Stimulated activated CD8-positive, alpha-beta memory T cell treated with anti-CD3 and anti-CD28 coated beads, Interleukin-7, amount 100 ng/mL, for 4 hours (primary cell): Measurements from ENCODE around the gene RGS4.

ENCODE experiments used
- DNase-seq, 2 donors: peaks; one replicate each; pipeline ENCODE4 v3.0.0-alpha.2; 2020; ENCODE audit warnings: low read depth in 2 of 2

The RGS4 gene

DNA sequence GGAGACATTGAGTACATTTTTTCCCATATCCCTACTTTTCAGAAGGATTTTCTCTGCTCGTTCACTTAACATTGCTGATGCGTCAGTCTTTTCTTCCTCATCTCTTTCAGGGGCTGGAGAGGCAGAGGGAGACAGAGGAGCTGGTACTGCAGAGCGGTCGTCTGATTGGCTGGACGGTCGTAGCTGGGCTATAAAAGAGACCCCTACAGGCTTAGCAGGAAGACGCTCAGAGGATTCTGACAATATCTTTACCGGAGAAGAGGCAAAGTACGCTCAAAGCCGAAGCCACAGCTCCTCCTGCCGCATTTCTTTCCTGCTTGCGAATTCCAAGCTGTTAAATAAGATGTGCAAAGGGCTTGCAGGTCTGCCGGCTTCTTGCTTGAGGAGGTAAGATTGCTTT, at the start of gene RGS4:
TSS of gene RGS4 (plus strand) at position 220 of the 400 bp plus-strand sequence. CDS start at position 344, 124 bp downstream.
- no peak for DNase-seq

GRCh38 chr1:163022129-163022528, 47.0 kb upstream of the RGS4 start:
- no peak for DNase-seq

- DNase-seq: no peak
Measured at GRCh38 chr1:163027610-163028009, 41.6 kb upstream of the RGS4 start.

- no peak for DNase-seq
Measured at GRCh38 chr1:163029901-163030300, 39.3 kb upstream of the RGS4 start.

GRCh38 chr1:163035446-163036249, 33.5 kb upstream of the RGS4 start:
- no peak for DNase-seq

GRCh38 chr1:163036671-163037070, 32.5 kb upstream of the RGS4 start:
- DNase-seq: no peak

DNA sequence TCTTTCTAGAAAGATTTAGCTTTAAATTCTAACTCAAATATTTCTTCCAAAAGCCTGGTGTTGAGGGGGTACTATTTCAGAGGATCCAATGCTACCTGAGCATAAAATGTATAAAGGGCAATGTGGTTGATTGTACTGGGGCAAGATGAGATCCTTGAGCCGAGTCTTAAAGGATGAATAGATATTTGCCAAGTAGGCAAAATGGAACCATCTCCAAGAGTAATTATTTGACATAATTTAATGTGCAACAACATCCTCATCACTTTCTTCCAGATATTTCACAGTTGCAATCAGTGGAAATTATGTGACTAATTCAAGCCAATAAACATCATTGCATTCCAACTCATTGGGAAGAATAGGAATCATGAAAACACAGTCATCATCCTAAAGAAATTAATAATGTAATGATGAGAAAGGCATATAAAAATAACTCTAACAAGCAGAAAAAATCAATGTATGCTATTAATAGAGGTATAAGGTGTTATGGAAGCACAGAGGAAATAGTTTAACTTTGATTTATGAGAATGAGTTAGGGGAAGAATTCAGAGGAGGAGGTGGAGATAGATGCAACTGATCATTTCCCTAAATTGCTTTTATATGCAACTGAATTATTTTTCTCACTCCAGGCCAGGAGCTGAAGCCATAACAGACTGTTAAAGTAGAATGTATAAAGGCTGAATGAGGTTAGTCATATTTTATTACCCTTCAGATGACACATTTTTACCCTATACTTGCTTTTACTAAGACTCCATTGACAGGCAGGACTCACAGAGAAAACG, 30.0 kb upstream of the RGS4 start:
- DNase-seq: no peak

- no peak for DNase-seq
Measured at GRCh38 chr1:163039707-163040093, 29.5 kb upstream of the RGS4 start.

- DNase-seq: no peak
Measured at GRCh38 chr1:163046071-163046470, 23.1 kb upstream of the RGS4 start.

DNA sequence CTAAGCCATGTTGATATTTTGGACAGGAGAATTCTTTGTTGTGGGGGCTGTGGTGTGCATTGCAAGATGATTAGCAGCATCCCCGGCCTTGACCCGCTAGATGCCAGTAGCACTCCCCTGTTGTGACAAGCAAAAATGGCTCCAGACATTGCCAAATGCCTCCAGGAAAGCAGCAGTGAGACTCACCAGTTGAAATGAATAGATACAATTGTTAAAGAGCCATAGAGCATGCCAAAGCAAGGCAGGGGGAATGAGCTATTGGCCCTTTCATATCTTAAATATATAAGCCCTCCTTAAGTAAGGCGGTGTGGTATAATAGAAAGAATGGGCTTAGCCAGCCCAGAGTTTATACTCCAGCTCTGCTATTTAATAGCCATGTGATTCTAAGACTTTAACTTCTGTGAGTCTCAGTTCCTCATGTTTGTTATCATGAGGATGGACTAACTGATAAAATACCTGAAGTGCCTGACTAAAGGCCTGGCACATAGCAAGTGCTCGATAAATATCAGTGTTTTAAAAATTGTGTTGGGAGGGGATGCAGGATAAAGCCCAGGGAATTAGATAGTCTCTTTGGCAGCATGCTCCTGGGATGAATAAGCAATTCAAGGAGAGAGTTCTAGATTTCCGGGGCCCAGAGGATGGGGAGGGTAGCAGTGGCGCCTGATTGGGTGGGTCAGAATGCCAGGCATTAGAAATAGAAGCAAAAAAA, 21.1 kb upstream of the RGS4 start:
- no peak for DNase-seq

- DNase-seq: no peak
Measured at GRCh38 chr1:163048869-163049268, 20.3 kb upstream of the RGS4 start.

DNA sequence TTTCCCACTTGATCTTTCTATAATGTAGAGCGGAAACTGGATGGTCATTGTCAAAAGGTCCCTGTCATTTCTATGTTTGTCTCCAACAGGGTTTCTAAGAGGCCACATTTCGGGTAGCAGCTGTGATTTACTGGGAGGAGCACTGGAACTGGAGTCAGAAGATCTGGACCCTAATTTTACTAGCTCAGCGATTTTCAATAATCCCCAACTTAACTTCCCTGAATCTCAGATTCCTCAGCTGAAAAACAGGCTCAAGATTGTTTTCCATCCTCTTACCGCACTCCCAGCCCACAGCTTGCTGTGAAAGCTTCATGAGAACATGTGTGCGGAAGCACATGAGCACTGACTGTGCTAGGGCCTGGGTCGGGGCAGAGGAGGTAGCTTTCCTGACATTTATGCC, 19.9 kb upstream of the RGS4 start:
- no peak for DNase-seq

- DNase-seq: no peak
Measured at GRCh38 chr1:163050496-163050895, 18.7 kb upstream of the RGS4 start.

DNA sequence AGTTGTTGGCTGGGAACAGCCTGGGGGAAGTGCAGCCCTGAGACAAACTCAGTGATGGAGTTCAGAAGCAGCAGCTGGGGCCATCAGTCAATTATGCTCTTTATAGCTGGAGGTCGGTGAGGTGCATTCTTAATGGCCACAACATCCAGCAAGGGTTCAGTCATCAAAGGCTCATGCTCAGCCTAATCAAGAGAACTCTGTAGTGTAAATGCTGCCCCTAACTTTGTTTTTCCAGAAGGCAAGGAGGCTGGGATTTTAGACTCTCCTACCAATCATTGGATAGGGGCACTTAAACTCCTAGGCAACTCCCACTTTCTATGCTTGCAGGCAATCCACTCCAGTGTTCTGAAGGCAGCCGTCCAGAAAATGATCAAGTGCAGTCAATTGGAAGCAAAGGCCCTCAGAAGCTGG, 15.0 kb upstream of the RGS4 start:
- no peak for DNase-seq

GRCh38 chr1:163055005-163055404, 14.2 kb upstream of the RGS4 start:
- no peak for DNase-seq

GRCh38 chr1:163055531-163055930, 13.6 kb upstream of the RGS4 start:
- DNase-seq: no peak

DNA sequence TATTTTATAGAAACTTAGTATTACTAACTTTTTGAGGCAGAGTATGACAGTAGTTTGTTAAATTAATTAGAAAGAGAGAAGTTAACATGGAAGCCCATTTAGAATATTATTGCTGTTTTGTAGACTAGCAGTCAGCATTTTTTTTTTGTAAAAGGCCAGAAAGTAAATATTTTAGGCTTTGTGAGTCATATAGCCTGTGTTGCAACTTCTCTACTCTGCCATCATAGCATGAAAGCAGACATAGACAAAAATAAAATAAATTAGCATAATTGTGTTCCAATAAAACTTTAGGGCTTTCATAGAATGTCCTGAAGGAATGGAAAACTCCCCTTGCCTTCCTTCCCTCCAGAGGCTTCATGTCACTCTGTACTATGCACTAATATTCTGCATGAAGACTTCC, 12.3 kb upstream of the RGS4 start:
- DNase-seq: no peak

- DNase-seq: no peak
Measured at GRCh38 chr1:163060343-163061007, 8.7 kb upstream of the RGS4 start.

GRCh38 chr1:163063143-163063542, 6.0 kb upstream of the RGS4 start:
- no peak for DNase-seq

- no peak for DNase-seq
Measured at GRCh38 chr1:163063610-163064009, 5.6 kb upstream of the RGS4 start.

DNA sequence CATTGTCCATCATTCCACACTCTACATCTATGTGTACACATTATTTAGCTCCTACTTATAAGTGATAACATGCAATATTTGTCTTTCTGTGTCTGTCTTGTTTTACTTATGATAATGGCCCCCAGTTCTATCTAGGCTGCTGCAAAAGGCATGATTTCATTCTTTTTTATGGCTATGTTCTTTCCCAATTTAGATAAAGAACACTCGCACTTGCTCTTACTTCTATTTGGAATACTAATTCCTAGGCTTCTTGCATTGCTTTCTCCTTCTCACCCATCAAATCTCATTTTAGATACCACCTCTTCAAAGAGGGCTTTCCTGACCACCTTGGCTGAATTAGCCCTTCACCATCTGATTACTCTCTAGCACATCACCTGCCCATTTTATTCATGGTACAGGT, 3.0 kb upstream of the RGS4 start:
- no peak for DNase-seq

GRCh38 chr1:163066686-163067085, 2.5 kb upstream of the RGS4 start:
- DNase-seq: no peak
